ENCODE data around the gene ELMO2. TPM values are rescaled to one million over a fixed set of nuclear protein-coding genes. Genes with fewer than 3 reads are reported as not detected.

ELMO2 gene
- total RNA-seq, 1 experiment from 2014 or later, result 28.4 TPM

DNA sequence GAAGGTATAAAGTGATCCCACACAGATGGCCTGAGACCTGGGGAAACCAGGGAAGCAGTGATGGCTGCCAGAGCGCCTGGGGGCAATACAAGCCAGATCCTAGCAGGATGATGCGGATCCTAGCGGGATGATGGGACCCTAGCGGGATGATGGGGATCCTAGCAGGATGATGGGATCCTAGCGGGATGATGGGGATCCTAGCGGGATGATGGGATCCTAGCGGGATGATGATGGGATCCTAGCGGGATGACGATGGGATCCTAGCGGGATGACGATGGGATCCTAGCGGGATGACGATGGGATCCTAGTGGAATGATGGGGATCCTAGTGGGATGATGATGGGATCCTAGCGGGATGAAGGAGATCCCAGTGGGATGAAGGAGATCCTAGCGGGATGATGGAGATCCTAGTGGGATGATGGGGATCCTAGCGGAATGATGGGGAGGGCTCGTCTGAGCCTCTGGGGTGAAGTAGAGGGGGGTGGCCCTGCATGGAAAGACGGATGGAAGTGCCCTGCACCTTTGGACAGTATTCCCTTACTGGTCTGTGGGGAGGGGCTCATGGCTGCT, 54.0 kb downstream of the ELMO2 start:
- ChIA-PET POLR2A (no interaction called here), CTCF (interaction anchor here (1.4 kb wide), 1 partner anchor 178 kb away, joined by 4 read pairs; no protein-coding TSS in a partner anchor)
- no peak overlapping the region for H3K27ac Mint-ChIP-seq
- H3K9me3 Mint-ChIP-seq, result no peaks in the 10 kb centered on the region
- ATAC-seq (no peak), DNase-seq (ENCODE audit: low spot score) (no peak)
- H3K36me3 Mint-ChIP-seq, result peaks cover 13% of the 10 kb centered on the region
- TF ChIP-seq ETV6 (CRISPR knock-in tag; IDR thresholded peaks at IDR 0.05) (no peak), ATF6 (CRISPR knock-in tag; IDR thresholded peaks at IDR 0.05) (no peak), JAZF1 (CRISPR knock-in tag; IDR thresholded peaks at IDR 0.05) (no peak), MYBL2 (CRISPR knock-in tag; IDR thresholded peaks at IDR 0.05) (no peak), ZNF263 (CRISPR knock-in tag; IDR thresholded peaks at IDR 0.05; ENCODE audit: low read depth) (peak; percentile 46; the same call in 1 of the 2 replicates)
- H3K4me3 Mint-ChIP-seq, result no peak overlapping the region
- peaks cover 34% of the 10 kb centered on the region for H3K4me1 Mint-ChIP-seq
- no peaks in the 10 kb centered on the region for H3K27me3 Mint-ChIP-seq (ENCODE audit: low read depth)

DNA sequence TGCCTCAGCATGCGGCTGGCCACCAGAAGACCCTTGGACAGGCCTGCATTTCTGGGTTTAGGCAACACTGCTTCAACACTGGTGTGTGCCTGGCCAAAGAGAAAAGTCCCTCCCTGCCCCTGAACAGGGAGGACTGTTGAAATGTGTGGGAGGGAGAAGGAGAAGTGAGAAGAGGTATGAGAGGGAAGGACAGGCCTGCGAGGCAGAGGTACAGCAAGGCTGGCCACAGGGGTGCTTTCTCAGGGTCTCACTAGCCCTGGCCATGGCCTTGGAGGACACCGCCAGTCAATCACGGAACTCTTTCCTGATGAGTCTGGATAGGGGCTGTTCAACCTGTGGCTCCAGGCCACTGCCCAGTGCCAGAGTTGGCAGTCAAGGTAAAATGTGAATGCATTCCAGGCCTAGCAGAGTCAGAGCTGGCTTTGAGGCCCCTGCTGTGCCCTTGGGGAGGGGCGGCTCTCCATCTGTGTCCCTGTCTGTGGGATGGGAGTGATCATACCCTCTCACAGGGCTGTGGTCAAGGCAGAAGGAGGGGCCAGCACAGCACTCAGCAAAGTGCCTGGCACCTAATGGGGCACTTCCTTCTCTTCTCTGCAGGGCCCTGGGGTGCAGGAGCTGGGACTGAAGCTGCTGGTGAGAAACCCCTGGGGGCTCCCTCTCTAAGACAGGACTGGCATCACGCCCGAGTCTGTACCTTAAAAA, 54.9 kb downstream of the ELMO2 start:
- ATAC-seq (no peak), DNase-seq (ENCODE audit: low spot score) (no peak)
- H3K27me3 Mint-ChIP-seq (ENCODE audit: low read depth), result no peaks in the 10 kb centered on the region
- CTCF ChIA-PET, result interaction anchor here (5.2 kb wide), 1 partner anchor 220 kb away, joined by 118 read pairs; no protein-coding TSS in a partner anchor
- no peaks in the 10 kb centered on the region for H3K9me3 Mint-ChIP-seq
- POLR2A ChIA-PET, result no interaction called here
- no peak overlapping the region for H3K4me3 Mint-ChIP-seq
- TF ChIP-seq SMAD4 (CRISPR knock-in tag; IDR thresholded peaks at IDR 0.05) (no peak), TEAD4 (CRISPR knock-in tag; IDR thresholded peaks at IDR 0.05) (no peak), E2F1 (CRISPR knock-in tag; IDR thresholded peaks at IDR 0.05) (no peak), IRF2 (CRISPR knock-in tag; IDR thresholded peaks at IDR 0.05; ENCODE audit: borderline replicate concordance, low read depth) (no peak), AFF4 (CRISPR knock-in tag; IDR thresholded peaks at IDR 0.05; ENCODE audit: borderline replicate concordance) (no peak), NFATC4 (CRISPR knock-in tag; IDR thresholded peaks at IDR 0.05) (no peak), TEAD1 (CRISPR knock-in tag; IDR thresholded peaks at IDR 0.05) (no peak), ZBTB21 (CRISPR knock-in tag; IDR thresholded peaks at IDR 0.05; ENCODE audit: borderline replicate concordance) (no peak), AR (CRISPR knock-in tag; IDR thresholded peaks at IDR 0.05) (no peak), IRF1 (CRISPR knock-in tag; IDR thresholded peaks at IDR 0.05) (no peak)
- TF ChIP-seq, protein P1, sequence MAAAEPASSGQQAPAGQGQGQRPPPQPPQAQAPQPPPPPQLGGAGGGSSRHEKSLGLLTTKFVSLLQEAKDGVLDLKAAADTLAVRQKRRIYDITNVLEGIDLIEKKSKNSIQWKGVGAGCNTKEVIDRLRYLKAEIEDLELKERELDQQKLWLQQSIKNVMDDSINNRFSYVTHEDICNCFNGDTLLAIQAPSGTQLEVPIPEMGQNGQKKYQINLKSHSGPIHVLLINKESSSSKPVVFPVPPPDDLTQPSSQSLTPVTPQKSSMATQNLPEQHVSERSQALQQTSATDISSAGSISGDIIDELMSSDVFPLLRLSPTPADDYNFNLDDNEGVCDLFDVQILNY (CRISPR knock-in tag; IDR thresholded peaks at IDR 0.05), result no peak
- peaks cover 36% of the 10 kb centered on the region for H3K4me1 Mint-ChIP-seq
- H3K36me3 Mint-ChIP-seq, result peaks cover 13% of the 10 kb centered on the region
- peak overlapping the region; percentile 96 for H3K27ac Mint-ChIP-seq
